Skin of body (tissue), 2 donors: Measurements from ENCODE around the gene OTUD3. TPM values are rescaled to one million over a fixed set of nuclear protein-coding genes. Genes with fewer than 3 reads are reported as not detected.
"Not testable (repeated sequence)": the region's sequence is repeated elsewhere in the genome, so short reads cannot be mapped to it uniquely, and the experiment has no call there.

ENCODE experiments used
- DNase-seq: peaks from one replicate; lab custom pipeline; 2025; lab: John Stamatoyannopoulos, UW
- total RNA-seq: library from RNA; depleted of rRNA; stranded (reverse); fragments of >200 nt; gene quantifications from one replicate; pipeline ENCODE4 v1.2.3, GENCODE V29; 2014

Gene OTUD3
- total RNA-seq, 1 donor from 2014 or later: 11.5 TPM

DNA sequence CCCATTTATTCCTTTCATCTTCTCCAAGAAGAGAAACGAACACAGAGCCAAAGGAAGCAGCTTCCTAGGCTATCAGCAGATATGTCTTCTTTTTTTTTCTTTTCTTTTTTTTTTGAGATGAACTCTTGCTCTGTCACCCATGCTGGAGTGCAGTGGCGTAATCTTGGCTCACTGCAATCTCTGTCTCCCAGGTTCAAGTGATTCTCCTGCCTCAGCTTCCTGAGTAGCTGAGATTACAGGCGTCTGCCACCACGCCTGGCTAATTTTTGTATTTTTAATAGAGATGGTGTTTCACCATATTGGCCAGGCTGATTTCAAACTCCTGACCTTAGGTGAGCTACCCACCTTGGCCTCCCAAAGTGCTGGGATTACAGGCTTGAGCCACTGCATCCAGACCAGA, 13.6 kb upstream of the OTUD3 start:
- DNase-seq: not testable (repeated sequence)

DNA sequence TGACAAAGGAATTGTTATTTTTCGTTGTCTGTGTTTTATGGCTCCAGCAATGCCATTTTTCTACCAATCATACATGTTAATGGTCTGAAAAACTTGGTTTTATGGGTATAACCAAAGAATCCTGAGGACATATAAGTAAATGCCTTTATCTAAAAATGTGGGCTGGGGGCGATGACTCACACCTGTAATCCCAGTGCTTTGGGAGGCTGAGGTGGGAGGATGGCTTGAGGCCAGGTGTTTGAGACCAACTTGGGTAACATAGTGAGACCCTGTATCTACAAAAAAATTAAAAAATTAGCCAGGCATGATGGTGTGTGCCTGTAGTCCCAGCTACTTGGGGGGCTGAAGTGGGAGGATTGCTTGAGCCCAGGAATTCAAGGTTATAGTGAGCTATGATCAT, 12.7 kb upstream of the OTUD3 start:
- not testable (repeated sequence) for DNase-seq

DNA sequence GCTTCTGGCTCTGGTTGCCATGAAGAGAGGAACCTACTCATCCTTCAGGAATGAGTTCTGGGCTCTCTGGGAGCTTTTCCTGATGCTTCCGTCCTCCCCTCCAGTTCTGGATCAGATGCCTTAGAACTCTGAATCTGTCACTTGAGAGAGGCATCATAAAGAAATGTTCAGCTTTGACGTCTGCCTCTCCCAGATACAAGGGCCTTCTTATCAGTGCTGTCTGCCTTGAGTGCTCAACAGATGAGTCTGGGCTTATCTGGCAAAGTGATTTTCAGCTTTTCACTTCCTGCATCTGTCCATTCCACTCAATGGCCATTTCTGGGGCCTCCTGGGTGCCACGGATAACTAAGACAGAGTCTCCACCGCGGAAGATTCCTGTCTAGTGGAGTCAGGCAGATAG, 12.3 kb upstream of the OTUD3 start:
- DNase-seq: no peak

DNA sequence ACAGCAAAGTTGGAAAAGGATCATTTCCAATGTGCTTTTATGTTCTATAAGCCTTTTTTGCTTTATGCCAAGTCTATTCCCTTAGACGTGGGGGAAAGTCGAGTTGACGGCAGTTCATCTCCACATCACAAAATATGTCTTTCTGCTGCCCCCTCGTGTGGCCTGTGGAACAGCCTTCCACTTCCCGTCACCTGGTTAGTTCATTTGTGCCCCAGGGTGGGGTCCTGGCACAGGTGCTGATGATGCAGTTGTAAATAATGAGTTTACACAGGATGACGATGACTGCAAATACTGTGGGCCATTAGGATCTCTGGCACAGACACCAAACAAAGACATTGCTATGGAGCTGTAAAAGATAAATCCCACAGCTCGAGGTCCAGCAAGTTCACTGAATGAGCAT, 10.0 kb upstream of the OTUD3 start:
- no peak for DNase-seq

DNA sequence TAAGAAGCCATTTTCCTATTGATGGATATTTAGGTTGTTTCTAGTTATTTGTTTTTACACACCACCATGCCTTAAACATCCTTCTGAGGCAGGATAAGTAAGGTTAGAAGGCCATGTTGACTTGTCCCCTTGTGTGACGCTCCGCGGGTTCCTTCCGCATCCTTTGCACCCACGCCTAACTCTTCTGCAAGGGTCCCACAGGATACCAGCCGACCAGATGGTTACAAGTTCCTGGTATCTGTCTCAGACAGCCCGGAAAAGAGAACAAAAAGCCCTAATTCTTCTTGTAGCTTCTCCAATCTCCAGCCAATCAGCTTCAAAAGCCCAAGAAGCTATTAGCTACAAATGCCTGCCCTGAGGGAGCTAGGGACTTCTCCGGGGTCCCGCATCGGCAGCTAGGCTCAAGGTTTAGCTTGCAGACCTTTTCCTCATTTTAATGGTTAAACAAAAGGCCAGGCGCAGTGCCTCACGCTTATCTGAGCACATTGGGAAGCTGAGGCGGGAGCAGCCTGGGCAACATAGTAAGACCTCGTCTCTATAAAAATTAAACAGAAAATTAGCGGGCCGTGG, 4.9 kb upstream of the OTUD3 start:
- no peak for DNase-seq

DNA sequence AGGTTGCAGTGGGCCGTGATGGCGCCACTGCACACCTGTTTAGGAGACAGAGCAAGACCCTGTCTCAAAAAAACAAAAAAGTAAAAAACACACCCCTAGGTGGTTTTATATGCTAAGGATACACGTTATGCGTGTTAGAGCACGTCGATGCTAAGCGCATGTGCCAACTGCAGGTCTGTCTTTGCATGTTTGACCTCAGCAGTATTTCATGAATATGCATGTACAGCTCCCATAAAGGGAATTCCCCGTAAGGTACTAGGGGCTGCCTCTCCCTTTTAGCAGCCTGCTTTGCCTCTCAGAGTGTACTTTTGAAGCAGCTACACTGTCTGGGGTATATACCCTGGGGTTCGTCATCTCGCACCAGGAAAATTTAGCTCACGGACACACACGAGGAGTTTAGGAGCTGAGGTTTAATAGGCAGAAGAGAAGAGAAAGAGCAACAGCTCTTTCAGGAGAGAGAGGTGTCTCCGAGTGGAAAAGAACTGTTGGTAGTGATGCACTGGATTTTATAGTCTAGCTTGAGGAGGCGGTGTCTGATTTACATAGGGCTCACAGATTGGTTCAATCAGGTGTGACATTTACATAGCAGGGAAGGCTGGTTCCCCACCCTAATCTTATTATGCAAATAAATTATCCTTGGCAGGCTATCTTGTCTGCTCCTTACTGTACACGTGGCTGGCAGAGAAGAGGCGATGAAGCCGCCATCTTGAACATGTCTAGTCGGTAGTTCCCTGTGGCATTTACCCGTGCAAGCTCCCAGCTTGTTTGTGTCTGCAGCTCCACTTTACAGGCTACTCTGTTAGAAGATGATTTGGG, 4.2 kb upstream of the OTUD3 start:
- DNase-seq: no peak

DNA sequence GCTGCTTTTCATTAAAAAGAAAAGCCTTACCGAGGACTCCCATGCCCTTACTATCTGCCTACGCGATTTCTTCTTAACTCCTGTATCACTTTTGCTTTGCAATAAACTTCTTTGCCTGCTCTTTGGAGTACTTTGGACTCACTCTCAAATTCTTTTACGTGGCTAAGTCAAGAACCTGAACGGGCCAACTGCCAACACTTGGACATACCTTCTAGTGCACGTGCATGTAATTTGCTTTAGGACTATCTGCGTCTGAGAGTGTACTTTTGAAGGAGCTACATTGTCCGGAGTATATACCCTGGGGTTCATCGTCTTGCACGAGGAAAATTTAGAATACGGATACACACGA, 3.6 kb upstream of the OTUD3 start:
- DNase-seq: no peak

DNA sequence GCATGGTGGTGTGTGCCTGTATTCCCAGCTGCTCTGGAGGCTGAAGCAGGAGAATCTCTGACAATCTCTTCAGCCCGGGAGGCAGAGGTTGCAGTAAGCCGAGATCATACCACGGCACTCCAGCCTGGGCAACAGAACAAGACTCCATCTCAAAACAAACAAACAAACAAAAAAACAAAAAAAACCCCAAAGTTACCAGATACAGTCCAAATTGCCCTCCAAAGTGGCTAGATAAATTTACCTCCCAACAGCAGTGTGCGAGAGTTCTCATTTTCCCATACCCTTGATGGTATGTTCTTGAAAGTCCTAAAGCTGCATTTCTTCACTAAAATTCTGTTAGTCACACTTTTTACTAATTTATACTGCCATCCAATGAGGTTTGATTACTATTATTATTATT, 3.0 kb upstream of the OTUD3 start:
- no peak for DNase-seq

DNA sequence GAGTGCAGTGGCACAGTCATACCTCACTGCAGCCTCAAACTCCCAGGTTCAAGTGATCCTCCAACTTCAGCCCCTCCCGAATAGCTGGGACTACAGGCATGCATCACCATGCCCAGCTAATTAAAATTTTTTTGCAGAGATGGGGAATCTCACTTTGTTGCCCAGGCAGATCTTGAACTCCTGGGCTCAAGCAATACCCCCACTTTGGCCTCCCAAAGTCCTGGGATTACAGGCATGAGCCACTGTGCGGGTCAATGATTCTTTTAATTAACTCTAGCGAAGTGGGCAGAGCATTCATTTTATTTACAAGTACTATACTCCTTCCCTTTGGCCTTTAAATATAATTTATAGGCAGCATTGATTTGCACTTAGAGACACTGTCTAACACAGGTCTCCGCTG, 2.5 kb upstream of the OTUD3 start:
- no peak for DNase-seq

DNA sequence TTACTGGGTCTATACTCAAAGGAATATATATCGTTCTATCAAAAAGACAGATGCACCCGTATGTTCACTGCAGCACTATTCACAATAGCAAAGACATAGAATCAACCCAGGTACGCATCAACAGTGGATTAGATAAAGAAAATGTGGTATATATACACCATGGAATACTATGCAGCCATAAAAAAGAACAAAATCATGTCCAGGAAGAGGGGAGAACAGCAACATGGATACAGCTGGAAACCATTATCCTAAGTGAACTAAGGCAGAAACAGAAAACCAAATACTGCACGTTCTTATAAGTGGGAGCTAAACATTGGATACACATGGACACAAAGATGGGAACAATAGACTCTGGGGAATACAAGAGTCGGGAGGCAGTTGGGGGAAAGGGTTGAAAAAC, 1.4 kb upstream of the OTUD3 start:
- DNase-seq: not testable (repeated sequence)

DNA sequence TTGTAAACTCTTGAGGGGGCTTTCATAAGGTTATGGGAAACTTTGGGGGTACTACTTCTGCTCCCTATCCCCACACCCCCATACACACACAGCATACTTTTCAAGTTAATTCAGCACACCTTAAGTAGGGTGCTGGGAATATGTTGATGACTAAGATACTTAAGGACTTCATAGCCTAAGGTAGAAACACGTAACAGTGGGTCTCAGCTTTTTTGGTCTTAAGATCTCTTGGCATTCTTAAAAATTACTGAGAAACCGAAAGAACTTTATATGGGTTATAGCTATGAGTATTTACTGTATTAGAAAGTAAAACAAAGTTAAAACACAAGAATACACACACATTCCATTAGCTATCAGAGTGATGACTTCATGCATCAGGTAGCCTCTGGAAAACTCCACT, 2.1 kb downstream of the OTUD3 start:
- no peak for DNase-seq

DNA sequence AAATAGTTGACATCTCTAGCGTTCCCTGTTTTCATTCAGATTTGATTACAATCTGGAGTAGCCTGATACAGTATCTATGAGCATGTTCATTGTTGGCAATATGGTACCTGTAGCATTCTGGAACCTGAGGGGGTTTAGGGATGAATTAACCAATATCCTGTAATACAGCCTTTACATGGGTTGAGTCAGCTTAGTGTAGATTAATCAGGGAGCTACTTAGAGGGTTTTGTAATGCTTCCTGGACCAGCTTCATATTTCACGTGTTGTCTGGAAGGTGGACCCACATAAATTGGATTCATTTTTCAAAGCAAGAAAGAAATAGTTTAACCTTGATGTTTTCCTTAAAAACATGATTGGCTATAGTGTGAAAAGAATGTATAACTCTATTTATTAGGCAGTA, 3.6 kb downstream of the OTUD3 start:
- DNase-seq: no peak

DNA sequence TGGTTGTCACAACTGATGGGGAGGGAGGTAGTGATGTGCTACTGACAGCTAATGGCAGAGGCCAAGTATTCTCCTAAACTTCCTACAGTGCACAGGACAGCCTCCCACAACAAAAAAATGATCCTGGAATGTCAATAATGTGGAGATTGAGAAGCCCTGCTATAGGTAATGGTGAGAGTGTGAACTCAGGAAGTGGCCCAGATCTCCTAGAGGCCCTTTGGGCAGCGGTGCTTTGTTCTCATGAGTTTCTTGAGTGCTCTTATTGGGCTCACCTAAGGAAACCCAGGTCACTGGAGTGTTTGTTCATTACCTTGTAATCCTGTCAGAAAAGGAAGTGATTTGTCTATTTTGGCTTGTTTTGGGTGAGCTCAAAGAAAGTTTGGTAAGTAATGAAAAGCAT, 5.9 kb downstream of the OTUD3 start:
- no peak for DNase-seq

DNA sequence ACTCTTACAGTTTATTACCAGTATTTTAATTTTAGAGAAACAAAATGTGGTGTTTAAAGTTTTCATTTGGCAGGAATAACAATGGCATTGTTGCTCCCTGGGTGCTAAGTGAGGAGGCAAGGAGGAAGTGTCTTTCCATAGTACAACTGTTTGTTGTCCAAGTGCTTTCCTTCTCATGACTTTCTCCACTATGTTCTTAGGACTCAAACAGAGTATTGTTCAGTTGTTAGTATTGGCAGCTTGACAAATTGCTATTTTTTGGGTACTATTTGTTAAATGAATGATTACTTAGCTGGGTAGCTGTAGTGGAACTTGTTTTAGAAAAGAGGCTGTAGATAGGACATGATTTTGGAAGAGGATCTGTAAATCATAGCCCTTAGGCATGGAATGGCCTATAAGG, 7.5 kb downstream of the OTUD3 start:
- no peak for DNase-seq

DNA sequence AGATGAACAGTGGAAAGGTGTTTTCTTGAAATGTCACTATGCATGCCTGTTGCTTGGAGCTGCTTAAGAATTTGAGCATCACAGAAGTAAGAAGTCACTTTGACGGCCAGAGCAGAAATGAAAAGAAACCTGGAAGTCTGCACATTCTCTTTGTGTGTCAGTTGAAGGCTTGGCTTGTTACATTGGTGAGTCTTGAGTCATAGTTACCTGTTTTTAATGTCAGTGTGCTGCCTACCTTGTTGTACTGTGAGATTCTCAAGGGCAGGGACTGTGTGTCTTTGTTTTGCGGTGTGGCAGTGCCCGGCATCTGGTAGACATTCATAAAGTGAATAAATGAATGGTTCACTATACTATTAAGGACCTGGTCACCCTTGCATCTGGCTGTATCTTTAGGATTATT, 9.9 kb downstream of the OTUD3 start:
- DNase-seq: no peak

DNA sequence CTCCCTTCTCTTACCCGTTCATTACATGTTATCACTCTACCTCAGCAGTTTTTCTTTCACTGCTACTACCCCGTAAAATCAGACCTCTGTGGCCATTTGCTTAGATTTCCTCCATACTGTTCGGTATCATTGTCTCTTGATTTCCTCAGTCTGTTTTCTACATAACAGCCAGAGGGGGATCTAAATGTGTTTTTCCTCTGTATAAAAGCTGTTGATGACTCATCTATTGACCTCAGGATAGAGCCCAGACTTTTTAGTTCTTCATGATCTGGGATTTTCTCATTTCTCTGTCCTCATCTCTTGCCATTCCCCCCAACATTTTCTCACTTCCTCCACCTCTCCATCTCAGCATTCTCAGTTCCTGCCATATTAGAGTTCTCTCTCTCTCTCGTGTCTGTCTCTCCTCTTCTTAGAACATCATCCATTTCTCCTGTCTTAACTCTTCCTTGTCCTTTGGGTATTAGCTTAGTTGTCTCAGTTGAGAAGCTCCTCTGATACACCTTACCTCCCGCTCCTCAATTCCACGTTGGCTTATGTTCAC, 10.5 kb downstream of the OTUD3 start:
- DNase-seq: no peak

DNA sequence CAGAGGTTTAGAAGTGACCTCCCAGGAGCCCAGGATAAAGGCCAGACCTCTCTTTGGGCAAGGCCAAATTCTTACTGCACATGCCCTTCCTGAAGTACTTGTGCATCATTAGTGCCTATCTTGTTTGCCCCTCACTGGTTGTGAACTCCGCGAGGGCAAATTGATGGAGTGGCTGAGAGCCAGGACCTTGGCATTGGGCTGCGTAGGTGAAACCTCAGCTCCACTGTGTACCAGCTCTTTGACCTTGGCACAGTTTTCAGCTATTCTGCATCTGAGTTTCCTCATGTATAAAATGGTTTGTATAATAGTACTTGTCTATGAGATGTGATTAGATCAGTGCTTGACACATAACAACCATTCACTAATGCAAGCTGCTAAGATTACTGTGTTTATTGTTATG, 11.5 kb downstream of the OTUD3 start:
- no peak for DNase-seq

DNA sequence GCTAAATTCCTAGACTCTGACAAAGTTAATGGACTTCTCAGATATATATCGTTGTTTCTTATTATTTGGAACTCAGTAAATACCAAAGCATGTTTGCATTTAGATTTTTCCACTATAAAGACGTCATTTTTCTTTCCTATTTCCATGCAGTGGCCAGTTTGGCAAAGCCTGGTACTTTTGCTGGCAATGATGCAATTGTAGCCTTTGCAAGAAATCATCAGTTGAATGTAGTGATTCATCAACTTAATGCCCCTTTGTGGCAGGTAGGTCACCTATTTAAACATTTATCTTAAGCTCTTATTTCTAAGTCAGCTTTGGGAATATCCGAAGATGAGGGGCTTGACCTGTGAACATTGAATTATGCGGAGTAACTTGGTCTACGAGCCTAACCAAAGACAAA, 12.0 kb downstream of the OTUD3 start:
- no peak for DNase-seq

DNA sequence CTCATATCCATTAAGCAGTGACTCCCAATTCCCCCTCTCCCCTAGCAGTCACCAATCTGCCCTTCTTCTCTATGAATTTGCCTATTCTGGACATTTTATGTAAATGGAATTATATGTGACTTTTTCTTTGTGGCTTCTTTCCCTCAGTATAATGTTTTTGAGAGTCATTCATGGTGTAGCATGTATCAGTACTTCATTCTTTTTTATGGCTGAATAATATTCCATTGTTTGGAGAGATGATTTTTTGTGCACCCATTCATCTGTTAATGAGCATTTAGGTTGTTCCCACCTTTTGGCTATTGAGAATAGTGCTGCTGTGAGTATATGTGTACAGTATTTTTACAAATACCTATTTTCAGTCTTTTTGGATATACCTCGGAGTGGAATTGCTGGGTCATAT, 19.5 kb downstream of the OTUD3 start:
- DNase-seq: no peak

DNA sequence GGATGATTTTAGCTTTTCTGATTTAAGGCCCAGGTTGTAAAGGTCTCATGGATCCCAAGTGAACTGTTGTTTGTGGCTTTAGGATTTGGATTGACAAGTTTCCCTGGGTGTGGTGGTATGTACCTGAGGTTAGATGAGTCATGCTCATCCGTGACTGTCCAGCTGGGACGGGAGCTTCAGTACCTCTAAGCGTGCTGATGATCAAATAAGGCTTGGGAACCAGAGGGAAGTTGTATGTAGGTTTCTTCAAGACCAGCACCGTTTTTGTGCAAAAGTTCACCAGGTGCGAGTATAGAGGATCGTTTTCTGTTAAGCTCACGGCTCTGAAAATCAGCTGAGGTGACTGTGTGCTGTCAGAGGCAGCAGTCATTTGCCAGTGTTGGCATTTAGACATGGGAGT, 21.4 kb downstream of the OTUD3 start:
- no peak for DNase-seq

DNA sequence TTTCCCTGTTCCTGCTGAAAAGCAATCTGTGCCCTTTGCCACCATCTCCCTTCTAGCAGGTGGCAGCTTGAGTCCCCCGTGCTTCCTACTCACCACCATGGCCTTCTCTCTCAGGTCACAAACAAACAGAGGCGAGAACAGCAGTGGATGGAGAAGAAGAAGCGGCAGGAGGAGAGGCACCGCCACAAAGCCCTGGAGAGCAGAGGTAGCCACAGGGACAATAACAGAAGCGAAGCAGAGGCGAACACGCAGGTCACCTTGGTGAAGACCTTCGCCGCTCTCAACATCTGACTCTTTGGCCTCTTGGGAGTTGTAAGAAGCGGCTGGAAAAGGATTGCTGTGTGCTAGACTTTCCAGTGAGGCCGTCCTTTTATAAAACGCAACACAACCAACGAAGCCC, 25.3 kb downstream of the OTUD3 start:
- DNase-seq: no peak

DNA sequence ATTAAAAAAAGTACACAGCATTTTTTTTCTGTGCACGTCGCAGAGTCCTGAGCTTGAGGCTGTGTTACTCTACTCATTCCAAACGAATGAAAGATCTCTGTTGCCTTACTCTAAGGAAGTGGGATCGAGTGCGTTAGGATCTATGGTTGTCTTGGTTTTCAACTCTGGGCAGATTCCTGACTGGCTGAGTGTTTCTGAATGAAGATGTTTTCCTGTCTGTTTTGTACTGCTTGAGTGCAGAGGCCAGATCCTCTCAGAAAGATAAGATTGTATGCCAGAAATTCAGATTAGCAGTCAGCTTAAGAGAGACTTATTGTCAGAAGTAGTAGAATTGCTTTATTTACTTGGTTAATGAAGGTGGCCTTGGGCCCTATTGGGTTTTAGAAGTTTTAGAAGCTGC, 27.2 kb downstream of the OTUD3 start:
- DNase-seq: no peak

DNA sequence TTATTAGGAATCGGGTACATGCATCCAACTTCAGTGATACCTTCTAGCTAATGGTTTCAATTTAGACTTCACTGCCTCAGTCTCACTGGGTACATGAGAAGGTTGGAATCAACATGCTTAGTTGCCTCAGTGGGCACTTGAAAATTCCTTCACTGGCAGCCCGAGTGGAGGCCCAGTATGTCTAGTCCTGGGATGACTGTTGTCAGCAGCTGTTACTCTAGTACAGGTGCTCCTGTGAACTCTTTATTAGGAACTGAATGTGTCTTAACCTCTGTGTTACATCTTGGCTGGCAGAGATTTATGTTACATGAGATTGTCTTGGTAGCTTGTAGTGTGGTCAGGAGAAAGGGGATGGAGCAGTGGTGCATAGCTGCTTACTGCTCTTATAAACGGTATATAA, 27.8 kb downstream of the OTUD3 start:
- DNase-seq: no peak
